HG02852 (cell line): ENCODE measurements around the gene SLCO3A1.

Experiments used
- ATAC-seq: cut with Tn5 transposase; IDR thresholded peaks from one replicate; pipeline ENCODE4 v1.9.1; 2021; ENCODE audit warnings: mild to moderate bottlenecking, moderate library complexity; ENCODE audit not compliant: unreplicated experiment

Gene SLCO3A1

DNA sequence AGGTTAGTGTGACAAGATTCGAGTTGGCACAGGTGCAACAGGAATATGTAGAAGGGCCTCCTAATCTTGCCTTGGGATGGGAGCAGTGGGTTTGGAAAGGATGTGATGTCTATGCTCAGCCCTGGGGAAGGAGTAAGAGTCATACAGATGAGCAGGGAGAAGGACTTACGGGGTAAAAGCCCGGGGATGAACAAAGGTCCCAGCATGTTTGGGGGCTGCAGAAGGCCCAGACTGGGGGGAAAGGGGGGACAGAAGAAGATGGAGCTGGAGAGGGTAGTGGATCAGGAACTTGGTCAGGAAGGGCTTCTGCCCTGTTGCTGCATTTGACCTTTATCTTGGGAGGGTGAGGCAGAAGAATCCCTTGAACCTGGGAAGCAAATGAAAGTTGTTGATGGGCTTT is 300.1 kb downstream of the SLCO3A1 start:
- ATAC-seq: no peak

DNA sequence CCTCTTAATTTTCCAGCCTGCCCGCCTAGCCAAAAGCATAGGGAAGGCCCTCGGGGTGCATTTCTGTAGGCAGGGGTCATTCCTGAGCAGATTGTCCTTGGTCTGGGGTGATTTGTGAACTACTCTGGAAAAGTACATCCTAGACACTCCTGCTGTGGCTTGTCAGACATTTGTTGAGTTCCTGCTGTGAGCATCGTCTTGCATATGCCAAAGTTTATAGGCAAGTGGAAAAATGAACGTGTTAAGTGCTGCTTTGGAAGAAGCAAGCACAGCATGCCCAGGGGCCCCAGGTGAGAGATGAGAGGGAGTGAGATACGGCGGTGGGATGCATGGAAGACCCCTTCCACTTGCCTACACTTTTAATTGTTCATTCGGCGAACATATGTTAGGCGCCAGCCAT is 302.4 kb downstream of the SLCO3A1 start:
- ATAC-seq: no peak

DNA sequence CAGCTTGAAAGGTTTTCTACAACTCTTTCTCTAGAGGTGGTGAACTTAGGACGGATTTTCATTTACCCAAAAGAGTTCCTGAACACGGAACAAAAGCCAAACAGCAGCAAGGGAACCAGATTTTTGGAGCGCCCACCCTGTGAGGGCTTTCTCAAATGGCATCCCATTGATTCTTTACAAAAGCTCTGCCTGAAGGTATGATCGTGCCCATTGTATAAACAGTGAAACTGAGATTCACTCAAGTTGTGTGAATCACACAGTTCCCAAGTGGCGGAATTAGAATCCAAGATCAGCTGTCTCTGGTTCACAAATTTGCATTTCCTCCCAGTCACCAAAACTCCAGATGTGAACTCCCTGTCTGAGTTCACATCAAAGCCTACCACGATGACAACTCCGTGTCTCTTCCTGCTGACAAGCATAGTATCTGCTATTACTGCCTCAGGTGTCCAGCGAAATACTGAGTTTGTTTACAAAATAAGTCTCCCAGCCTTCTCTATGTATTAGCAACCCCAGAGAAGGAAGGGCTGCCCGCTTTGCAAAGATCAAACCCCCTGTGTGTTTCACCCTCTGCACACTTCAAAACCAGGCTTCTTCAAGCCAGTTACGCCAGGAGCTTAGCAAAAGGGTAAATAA is 304.3 kb downstream of the SLCO3A1 start:
- no peak for ATAC-seq

DNA sequence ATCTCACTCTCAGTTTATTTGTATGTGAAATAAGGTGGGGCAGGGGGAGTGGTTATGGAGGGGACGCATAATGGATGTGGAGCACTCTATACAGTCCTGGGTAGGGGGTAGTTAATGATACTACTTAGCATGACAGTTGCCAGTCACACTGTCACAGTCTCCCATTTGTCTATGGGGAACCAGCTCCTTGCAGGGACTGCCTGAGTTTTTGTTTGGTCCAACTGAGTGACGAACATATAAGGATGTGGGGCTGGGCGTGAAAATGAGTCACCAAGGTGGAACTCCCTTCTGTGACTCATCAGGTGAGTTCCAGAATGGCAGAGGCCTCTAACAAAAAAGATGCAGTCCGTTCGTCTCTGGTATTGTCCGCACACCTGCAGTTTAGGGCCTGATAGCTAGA is 304.9 kb downstream of the SLCO3A1 start:
- no peak for ATAC-seq

DNA sequence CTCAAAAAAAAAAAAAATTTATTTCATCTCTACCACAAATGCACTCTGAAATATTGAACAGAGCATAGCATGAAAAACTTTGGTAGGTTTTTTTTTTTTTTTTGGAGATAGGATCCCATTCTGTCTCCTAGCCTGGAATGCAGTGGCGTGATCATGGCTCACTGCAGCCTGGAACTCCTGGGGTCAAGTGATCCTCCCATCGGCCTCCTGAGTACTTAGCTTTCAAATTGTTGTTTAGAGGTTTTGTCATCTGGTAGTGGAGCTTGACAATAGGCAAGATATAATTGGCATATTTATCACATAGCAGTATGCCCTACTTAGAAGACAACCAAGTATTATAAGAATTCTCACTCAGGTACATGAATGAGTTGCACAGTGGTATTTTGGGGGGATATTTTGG is 306.0 kb downstream of the SLCO3A1 start:
- ATAC-seq: no peak

DNA sequence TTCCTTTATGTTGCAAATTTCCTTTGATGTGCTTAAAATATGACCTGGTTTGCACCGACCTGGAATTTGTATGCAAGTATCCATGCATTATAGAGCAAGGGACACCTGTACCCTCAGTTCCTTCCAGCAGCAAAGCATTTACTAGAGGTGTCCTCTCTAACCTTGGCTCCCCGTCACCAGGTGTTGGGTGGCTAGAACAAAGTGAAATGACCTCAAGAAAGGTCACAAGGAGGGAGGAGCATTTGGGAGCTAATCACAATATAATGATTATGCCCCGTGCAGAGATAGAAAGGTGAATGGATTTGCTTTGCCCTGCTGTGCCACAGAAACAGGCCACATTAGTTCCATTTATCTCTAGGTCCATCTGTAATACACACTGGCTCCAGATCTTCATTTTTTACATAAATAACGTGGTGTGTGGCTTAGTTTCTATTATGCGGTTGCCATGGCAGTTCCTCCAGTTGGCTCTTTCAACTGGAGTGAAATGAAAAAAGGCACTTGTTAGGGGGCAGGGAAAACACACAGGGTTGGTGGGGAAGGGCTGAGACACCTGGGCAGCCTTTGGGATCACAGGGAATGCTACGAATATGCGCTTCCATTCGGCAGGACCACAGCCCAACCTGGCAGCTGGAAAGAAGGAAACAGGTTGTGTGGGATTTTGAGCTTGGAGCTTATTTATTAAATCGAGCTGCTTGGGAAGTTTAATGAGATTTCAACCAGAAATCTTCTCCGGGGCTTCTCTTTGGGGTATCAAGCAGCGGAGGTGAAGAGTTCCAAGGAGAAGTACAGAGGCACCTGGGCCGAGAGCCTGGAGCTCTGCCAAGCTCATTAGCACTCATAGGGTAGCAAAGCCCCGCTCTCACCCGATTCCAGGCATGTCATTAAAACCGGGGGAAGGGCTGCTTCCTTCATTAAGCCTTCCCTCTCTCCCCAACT is 306.7 kb downstream of the SLCO3A1 start:
- ATAC-seq: no peak

DNA sequence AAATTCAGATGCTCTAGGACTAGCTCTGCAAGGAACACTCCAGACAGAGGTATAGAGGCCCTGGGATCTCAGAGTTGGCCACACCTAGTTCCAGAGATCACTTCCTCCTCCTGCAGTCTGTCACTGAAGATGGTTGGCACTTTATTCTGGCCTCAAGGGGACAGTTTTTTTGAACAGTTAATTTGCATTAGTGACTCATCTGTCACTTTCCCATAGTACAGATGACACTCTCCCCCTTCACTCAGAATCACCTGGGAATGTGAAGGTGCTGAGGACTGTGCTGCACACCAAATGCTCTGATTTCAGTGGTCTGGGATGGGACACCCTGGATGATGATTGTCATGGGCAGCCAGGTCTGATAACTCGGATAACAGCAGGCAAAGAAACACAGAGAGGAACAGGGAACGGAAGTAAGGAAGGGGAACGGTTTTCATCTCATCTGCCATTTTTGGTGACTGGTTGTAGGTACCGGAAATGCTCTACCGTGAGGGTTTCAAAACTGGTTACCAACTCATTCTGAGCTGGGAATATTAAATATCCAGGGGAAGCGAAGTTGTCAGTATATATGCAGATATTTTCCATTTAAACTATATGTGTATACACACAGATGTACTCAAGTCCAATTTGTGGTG is 307.6 kb downstream of the SLCO3A1 start:
- peak; percentile 96 for ATAC-seq

DNA sequence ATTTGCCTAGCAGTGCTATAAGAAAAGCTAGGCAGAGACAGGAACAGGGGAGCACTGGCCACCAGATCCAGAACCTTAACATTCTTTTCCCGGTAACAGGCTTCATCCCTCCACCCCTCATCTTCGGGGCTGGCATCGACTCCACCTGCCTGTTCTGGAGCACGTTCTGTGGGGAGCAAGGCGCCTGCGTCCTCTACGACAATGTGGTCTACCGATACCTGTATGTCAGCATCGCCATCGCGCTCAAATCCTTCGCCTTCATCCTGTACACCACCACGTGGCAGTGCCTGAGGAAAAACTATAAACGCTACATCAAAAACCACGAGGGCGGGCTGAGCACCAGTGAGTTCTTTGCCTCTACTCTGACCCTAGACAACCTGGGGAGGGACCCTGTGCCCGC is 309.1 kb downstream of the SLCO3A1 start:
- no peak for ATAC-seq

DNA sequence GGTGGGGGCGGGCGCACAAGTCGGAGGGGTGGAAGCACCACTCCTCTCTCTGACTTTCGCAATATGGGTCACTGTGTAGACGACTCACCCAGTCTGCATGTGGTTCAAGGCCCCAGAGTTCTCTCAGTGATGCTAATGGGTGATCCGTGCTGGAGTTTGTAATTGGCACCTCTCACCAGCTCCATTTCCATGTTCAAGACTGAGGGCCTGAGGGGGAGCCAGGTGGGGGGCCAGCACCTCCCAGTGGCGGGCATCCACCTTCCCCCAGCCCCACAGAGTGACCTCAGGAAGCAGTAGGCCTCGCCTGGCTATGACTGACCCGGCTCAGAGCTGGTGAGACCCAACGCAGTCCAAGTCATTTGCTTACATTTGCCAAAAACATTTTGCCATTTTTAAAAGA is 310.1 kb downstream of the SLCO3A1 start:
- no peak for ATAC-seq

DNA sequence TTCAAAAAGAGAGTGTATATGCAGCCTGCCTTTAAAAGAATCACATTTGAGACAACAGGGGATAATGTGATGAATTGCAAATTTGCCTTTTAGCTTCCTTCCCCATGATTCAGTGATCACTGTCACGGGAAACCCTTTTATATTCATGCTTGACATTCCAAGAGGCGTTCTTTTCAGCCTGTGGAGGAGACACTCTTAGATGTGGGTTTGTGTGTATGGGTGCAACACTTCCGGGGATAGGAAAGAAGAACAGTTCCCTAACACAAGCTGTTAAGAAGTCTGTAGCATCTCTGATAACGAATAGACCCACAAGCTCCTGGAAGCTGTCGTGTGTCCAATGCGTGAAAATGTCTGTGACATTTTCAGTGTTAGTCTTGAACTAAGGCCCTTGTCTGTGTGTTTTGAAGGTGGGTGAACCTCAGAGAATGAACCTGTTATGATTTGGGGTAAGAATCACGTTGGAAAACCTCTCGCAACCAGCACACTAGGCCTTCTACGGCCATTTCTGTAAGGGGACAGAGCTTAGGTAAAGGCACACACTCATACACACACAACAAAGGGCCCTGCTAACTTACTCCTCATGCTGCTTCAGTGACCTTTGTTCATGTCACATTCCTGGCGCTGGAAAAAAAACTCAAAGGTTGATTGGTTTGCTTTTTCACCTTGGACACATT is 311.0 kb downstream of the SLCO3A1 start:
- ATAC-seq: no peak

DNA sequence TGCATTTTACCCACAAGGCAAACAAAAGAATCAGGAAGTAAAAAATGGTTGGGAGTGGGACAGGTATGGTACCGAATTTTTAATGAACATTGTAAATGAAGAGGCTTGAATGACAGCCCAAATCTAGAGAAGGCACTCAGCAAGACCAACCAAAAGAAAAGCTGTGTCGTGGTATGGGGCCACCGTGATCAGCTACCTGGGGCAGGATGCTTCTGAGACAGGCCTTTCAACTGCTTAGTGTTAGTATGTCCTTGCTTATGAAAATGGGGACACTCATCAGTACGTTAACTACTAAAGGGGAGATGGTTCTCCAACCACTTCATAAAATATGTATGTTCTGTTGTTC is 311.5 kb downstream of the SLCO3A1 start:
- ATAC-seq: no peak

DNA sequence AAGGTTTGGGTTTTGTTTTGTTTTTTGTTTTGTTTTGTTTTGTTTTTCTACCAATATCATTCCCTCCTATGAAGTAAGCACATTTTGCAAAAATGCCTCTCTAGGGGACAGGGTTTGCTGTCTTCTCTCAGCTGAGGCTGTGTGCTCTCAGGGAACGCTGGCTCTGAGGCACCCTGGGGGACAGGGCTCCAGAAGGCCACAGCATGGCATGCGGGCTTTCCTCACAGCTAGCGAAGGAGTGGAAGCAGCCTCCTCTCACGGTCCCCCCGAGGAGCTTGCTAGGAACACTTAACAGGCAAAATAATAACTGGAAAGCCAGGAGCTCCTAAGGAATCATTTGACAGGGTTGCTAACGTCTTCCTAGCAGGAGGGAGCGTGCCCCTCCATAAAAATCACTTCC is 312.5 kb downstream of the SLCO3A1 start:
- no peak for ATAC-seq

DNA sequence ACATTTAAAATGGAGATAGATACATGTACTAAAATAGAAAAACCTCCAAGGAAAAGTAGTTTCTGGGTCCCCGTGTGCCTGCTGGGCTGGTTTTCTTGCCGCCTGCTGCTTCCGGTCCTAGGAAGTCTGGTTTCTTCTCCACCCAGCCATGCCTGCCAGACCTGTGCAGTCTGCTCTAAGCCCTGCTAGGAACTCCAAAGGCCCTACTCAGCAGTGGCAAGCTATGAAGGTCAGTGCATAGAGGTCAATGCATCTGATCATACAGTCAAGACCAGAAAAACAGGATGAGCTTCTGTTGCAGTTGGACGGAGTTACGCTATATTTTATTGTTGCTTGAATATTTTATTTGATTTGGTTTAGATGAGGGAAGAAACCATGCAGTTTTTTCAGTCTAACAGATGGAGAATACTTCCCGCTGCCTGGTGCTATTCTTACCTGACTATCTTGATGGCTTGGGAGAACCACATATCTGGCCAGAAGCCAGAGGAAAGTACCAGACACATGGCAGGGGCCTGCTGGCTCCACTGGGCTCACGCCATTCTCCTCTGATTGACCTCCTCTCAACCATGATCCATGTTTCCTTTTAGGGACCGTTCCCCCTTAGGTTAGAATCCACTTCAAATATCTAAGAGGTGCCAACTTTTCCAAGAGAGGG is 313.4 kb downstream of the SLCO3A1 start:
- no peak for ATAC-seq

DNA sequence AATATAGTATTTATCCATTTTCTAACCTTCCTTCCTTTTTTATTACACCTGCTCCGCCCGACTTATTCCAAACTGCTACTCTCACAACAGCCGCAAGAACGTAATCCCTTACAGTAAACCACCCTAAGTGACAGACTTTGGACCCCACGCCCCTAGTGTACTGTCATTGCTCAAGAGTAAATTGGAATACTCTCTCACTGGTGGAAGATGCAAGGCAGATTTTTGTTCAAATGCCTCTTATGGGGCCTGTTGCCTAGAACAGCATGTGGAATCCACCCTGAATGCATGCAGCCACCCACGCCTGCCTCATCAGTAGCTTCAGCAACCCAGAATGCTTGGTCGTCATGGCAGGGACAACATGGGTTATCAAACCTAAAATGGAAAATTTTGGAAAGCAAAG is 313.9 kb downstream of the SLCO3A1 start:
- no peak for ATAC-seq

DNA sequence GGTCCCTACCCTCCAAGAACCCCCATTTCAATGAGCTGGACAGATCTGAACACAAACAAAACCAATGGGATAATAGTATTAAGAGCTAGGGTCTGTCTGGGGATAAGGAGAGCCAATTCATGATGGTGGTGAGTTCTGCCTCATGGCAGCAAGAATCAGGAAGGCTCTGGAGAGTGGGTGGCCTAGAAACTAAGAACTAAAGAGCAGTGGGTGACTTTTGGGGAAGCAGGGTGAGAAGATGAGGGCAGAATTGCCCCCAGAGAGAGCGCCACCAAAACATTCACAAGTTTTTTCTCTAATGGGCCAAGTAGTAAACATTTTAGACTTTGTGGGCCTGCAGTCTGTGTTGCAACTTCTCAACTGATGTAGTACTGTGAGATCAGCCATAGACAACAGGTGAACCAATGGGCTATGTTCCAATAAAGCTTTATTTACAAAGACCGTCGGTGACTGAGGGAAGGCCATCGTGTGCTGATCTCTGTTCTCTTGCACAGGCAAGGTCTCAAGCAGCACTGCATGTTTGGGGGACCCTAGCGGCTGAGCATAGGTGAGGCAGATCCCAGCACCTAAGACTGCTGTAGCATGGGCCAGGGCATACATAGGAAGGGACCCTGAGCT is 314.7 kb downstream of the SLCO3A1 start:
- no peak for ATAC-seq

DNA sequence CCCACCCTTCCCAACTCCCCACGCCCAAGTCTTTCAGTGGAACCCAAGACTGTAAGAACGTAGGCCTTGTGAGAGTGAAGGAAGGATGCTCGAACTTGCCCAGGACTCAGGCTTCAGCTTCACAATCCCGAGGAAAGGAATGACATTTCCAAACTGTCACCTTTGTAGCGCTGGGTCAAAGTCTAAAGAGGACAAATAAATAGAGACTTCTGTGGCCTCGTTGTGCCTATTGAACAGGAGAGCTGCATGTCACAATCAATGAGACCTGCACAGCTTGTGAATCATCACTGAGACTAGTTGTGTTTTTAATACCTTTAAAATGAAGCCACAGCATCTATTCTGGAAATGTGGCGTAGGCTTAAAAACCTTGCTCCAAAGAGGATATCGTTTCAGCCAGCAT is 317.4 kb downstream of the SLCO3A1 start:
- ATAC-seq: no peak

DNA sequence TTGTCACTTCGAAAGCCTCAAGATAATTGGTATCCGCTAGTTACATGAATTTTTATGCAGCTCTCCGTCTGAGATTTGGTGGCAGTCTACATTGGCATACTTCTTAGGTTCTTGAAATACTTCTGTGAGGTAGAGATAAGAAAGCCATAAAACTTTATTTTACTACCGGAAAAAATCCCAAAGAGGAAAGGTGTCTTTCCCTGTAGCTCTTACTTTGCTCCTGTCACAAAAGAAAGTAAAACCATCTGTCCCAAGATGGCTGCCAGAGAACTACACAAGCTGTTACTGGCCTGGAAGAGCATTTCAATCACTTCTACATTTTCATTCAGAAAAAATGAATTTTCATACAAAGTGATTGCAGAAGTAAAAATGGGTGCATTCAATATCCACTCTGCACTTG is 325.4 kb downstream of the SLCO3A1 start:
- no peak for ATAC-seq

DNA sequence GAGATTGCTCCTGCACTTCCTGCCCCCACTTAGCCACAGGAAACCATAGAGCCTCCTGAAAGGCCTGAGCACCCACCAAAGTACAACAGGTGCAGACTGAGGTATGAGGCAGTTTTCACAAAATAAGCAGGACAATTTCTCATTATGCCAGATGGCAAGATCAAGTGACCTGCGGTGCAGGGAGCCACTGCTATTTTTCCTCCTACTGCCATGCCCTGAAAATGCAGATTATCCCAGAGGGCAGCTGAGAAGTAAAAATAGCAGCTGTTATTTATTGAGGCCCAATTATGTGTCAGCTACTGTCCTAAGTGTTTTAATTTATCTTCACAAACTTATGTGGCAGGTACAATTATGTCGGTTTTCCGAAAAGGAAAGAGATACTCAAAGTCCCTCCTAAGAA is 330.6 kb downstream of the SLCO3A1 start:
- ATAC-seq: no peak

DNA sequence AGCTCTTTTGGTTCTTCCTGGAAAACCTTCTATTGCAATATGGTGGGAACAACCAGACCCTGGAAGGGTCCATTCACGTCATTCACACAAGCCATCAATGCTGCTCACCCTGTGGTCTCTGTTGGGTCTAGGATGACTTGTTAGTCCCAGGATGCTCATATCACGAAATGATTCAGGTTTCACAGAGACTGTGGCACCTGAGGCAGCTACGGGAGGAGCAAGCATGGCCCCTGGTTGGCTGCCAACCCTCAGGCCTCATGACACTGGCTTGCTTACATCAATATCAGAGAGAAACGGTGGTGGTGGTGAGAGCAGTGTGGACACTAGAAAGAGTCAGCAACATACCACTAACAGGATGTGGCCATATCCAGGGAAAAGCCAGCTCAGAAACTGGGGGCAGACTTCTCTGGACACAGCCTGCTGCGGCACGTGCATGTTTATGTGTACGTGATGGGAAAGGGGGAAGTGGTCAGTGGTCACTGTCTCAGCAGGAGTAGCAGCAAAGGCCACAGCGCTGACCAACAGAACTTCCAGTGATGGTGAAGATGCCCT is 331.2 kb downstream of the SLCO3A1 start:
- ATAC-seq: no peak

DNA sequence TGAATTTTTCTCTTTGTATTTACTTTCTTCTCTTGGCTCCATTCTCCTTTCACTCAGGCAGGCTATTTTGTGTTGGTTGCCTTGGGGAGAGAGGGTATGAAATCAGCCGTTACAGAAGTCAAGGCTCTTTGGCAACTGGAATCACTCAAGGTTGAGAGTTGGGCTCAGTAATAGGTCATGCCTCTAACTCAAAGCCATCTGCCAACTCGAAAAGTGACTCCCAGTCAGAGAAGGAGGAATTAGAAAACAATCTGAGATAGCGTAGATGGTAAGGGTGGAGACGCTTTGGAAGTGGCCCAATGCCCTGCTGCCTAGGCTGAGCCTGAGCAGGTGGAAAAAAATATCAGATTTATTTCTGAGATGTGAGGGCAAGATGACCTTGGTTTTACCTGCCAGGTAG is 334.5 kb downstream of the SLCO3A1 start:
- ATAC-seq: no peak
